Body of pancreas (tissue), 4 donors: ENCODE data around the gene DYNLL2. TPM values are rescaled to one million over a fixed set of nuclear protein-coding genes. Genes with fewer than 3 reads are reported as not detected.
"Not testable (repeated sequence)": the region's sequence is repeated elsewhere in the genome, so short reads cannot be mapped to it uniquely, and the experiment has no call there.

Source experiments
- ATAC-seq: fragments of 150-250 bp; one replicate; pipeline ENCODE4 v1.9.1; 2016
- DNase-seq, 4 donors: peaks; one replicate each; pipeline ENCODE4 v3.0.0-alpha.2; 2019
- H3K27ac ChIP-seq, 4 donors: fragments of 200-600 bp; sonication (generic); 1 replicate in 3 of 4; 2 replicates in 1 of 4; pipeline versions ENCODE4 v1.5.1 to v1.6.1; 2016 to 2019; ENCODE audit warnings: mild to moderate bottlenecking in 1 of 4, mixed read lengths in 1 of 4, moderate library complexity in 1 of 4
- H3K27me3 ChIP-seq, 2 donors: fragments of 200-600 bp; sonication (generic); one replicate each; pipeline ENCODE4 v1.6.0; 2016; ENCODE audit warnings: mild to moderate bottlenecking in 1 of 2
- H3K36me3 ChIP-seq, 2 donors: fragments of 200-600 bp; sonication (generic); replicated peaks in 1 of 2; 2 replicates each; pipeline ENCODE4 v1.5.1; 2016; ENCODE audit warnings: low read depth in 2 of 2; ENCODE audit not compliant: insufficient read depth in 1 of 2
- H3K4me1 ChIP-seq: fragments of 200-600 bp; sonication (generic); one replicate; pipeline ENCODE4 v1.6.0; 2016
- H3K4me3 ChIP-seq, 2 donors: fragments of 200-600 bp; sonication (generic); 1 replicate in 1 of 2; 2 replicates in 1 of 2; pipeline ENCODE4 v1.5.1; 2016 to 2019
- H3K9me3 ChIP-seq, 3 donors: fragments of 200-600 bp; sonication (generic); 1 replicate in 2 of 3; 2 replicates in 1 of 3; pipeline ENCODE4 v1.5.1; 2016
- POLR2A ChIP-seq, 3 donors: fragments of 450-650 bp; IDR thresholded peaks; one replicate each; pipeline ENCODE4 v1.6.1; 2016; ENCODE audit warnings: antibody characterized with exemption in 3 of 3, mild to moderate bottlenecking in 2 of 3
- WGBS, 2 donors: methylation state at CpG; one replicate each; pipeline ENCODE4 v1.1.5; 2017; 5-methylcytosine and 5-hydroxymethylcytosine counted together
- intact Hi-C: fragments of 100-400 bp; cut with DNase I; formaldehyde crosslinking; loops from one replicate; pipeline ENCODE4 v1.15.1; 2023
- total RNA-seq, 2 donors: library from RNA; depleted of rRNA; stranded (reverse); fragments of >200 nt; gene quantifications; one replicate each; pipeline ENCODE4 v1.1.0, GENCODE V29; 2016
- TF ChIP-seq, protein P1 (sequence below), 7 experiments: fragments of 450-650 bp in 4 of 7; fragments of 200-600 bp in 3 of 7; sonication (generic) in 3 of 7; IDR thresholded peaks; one replicate each; pipeline ENCODE4 v1.5.1; 2016 to 2019; ENCODE audit warnings: antibody characterized with exemption in 7 of 7

DYNLL2 gene
- total RNA-seq, 2 donors from 2014 or later = 10.6 to 14.5 TPM

DNA sequence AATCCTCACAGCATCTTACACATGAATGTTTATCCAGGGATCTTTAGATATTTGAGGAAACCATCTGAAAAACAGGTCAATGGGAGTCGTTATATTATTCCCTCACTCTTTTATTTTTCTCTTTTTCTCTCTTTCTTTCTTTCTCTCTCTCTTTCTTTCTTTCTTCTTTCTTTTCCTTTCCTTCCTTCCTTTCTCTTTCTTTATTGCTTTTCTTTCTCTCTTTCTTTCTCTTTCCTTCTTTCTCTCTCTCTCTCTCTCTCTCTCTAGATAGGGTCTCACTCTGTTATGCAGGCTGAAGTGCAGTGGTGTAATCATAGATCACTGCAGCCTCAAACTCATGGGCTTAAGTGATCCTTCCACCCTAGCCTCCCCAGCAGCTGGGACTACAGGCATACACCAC lies 44.6 kb downstream of the DYNLL2 start:
- ATAC-seq (no peak), DNase-seq (no peak)
- H3K4me1 ChIP-seq = no peaks in the 10 kb centered on the region
- H3K27ac ChIP-seq = no peak overlapping the region
- TF ChIP-seq, protein P1, sequence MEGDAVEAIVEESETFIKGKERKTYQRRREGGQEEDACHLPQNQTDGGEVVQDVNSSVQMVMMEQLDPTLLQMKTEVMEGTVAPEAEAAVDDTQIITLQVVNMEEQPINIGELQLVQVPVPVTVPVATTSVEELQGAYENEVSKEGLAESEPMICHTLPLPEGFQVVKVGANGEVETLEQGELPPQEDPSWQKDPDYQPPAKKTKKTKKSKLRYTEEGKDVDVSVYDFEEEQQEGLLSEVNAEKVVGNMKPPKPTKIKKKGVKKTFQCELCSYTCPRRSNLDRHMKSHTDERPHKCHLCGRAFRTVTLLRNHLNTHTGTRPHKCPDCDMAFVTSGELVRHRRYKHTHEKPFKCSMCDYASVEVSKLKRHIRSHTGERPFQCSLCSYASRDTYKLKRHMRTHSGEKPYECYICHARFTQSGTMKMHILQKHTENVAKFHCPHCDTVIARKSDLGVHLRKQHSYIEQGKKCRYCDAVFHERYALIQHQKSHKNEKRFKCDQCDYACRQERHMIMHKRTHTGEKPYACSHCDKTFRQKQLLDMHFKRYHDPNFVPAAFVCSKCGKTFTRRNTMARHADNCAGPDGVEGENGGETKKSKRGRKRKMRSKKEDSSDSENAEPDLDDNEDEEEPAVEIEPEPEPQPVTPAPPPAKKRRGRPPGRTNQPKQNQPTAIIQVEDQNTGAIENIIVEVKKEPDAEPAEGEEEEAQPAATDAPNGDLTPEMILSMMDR (IDR thresholded peaks at IDR 0.05) = no peak
- TF ChIP-seq POLR2A (IDR thresholded peaks at IDR 0.05) = no peak
- intact Hi-C loops = no loop called here
- no peaks in the 10 kb centered on the region for H3K27me3 ChIP-seq
- WGBS, 2 donors = 20 to 21% methylated on average over 1 of the region's 1 CpG
- no peaks in the 10 kb centered on the region for H3K9me3 ChIP-seq
- no peaks in the 10 kb centered on the region for H3K36me3 ChIP-seq
- no peak overlapping the region for H3K4me3 ChIP-seq

DNA sequence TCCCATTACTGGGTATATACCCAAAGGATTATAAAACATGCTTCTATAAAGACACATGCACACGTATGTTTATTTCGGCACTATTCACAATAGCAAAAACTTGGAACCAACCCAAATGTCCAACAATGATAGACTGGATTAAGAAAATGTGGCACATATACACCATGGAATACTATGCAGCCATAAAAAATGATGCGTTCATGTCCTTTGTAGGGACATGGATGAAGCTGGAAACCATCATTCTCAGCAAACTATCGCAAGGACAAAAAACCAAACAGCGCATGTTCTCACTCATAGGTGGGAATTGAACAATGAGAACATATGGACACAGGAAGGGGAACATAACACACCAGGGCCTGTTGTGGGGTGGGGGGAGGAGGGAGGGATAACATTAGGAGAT lies 49.5 kb downstream of the DYNLL2 start:
- H3K4me3 ChIP-seq, H3K9me3 ChIP-seq, H3K36me3 ChIP-seq, ATAC-seq, intact Hi-C loops, H3K27ac ChIP-seq, DNase-seq, H3K27me3 ChIP-seq, H3K4me1 ChIP-seq: not testable (repeated sequence)
- 88 to 91% methylated on average over 5 of the region's 5 CpGs for WGBS, 2 donors

DNA sequence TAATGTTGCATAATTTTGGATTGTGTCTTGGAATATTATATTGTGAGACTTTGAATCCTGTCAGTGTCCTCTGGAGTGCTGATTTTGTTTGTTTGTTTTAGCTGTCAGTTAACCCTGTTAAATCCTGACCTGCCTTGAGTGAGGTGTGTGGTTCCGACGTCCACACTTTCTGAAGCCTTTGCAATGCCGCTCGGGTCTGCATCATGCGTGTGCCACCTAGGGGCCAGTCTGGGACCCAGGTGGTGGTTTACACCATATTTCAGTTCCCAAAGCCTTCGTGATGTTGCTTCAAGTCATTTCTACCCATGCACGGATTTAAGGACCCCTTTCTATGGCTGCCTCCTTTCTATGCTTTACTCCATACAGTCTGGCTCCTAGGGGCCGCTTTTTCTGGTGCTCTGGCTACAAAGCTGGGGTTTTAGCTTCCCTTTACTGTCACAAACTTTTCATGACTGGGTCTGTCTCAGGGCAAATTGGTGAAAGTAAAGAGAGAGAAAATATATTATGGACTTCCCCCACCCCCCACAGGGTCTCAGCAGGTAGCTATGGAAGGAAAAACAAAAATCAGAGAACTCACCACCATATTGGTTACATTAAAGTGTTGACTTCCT lies 53.6 kb downstream of the DYNLL2 start:
- H3K9me3 ChIP-seq = no peaks in the 10 kb centered on the region
- ATAC-seq = no peak
- H3K27me3 ChIP-seq = peaks cover 0 to 7% of the 10 kb centered on the region in 2 donors
- TF ChIP-seq, protein P1 (IDR thresholded peaks at IDR 0.05) = peak in 4 of 7 experiments; percentile 20 to 44 (median 25)
- no peak for TF ChIP-seq POLR2A (IDR thresholded peaks at IDR 0.05)
- H3K4me1 ChIP-seq = no peaks in the 10 kb centered on the region
- peak in 1 of 4 donors; percentile 28 for DNase-seq
- WGBS, 2 donors = 8 to 17% methylated on average over 8 of the region's 8 CpGs
- H3K36me3 ChIP-seq = no peaks in the 10 kb centered on the region
- intact Hi-C loops = no loop called here
- no peak overlapping the region for H3K27ac ChIP-seq
- no peak overlapping the region for H3K4me3 ChIP-seq

DNA sequence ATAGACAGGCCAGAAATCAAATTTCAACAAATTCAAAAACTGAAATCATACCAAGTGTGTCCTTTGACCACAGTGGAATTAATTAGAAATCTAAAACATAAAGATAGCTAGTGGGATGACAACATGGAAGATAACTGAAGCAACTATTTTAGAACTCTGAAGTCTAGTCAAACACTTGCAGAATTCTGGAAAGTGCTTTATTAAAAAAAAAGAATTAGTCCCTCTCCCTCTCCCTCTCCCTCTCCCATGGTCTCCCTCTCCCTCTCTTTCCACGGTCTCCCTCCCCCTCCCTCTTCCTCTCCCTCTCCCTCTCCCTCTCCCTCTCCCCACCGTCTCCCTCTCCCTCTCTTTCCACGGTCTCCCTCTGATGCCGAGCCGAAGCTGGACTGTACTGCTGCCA lies 58.3 kb downstream of the DYNLL2 start:
- DNase-seq (no peak), ATAC-seq (no peak)
- peaks cover 0 to 6% (median 2%) of the 10 kb centered on the region in 3 donors for H3K9me3 ChIP-seq
- H3K27me3 ChIP-seq = peaks cover 0 to 3% of the 10 kb centered on the region in 2 donors
- TF ChIP-seq POLR2A (IDR thresholded peaks at IDR 0.05) = no peak
- TF ChIP-seq, protein P1 (IDR thresholded peaks at IDR 0.05) = no peak
- intact Hi-C loops = no loop called here
- no peaks in the 10 kb centered on the region for H3K4me1 ChIP-seq
- H3K36me3 ChIP-seq = no peaks in the 10 kb centered on the region
- 79 to 87% methylated on average over 3 to 5 of the region's 5 CpGs for WGBS, 2 donors
- H3K4me3 ChIP-seq = no peak overlapping the region
- no peak overlapping the region for H3K27ac ChIP-seq

DNA sequence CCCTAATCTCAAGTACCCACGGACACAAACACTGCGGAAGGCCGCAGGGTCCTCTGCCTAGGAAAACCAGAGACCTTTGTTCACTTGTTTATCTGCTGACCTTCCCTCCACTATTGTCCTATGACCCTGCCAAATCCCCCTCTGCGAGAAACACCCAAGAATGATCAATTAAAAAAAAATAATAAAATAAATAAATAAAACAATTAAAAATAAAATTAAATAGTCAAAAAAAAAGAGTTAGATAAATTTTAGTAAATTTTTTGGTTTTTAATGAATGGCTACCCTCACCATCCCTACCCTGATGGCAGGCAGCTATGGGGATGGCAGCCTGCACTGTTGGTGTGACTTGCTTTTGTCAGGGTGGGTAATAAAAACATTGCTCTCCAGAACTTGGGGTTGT lies 60.1 kb downstream of the DYNLL2 start:
- H3K9me3 ChIP-seq, DNase-seq, ATAC-seq, intact Hi-C loops, H3K27me3 ChIP-seq, H3K27ac ChIP-seq, H3K36me3 ChIP-seq, H3K4me3 ChIP-seq, H3K4me1 ChIP-seq: not testable (repeated sequence)
- 77 to 82% methylated on average over 4 of the region's 4 CpGs for WGBS, 2 donors

DNA sequence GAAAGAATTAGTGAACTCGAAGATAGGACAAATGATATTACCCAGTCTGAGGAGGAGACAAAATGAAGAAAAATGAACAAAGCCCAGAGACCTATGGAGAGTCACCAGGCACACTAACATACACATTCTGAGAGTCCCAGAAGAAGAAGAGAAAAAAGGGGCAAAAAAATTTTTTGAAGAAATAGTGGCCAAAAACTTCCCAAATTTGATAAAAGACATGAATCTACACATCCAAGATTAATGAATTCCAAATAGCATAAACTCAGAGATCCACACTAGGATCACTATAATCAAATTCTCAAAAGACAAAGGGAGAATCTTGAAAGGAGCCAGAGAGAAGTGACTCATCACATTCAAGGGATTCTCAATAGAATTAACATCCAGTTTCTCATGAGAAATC lies 61.6 kb downstream of the DYNLL2 start:
- H3K9me3 ChIP-seq = peaks cover 0 to 6% (median 2%) of the 10 kb centered on the region in 3 donors
- no peaks in the 10 kb centered on the region for H3K36me3 ChIP-seq
- no peak overlapping the region for H3K4me3 ChIP-seq
- ATAC-seq = no peak
- TF ChIP-seq, protein P1 (IDR thresholded peaks at IDR 0.05) = no peak
- no peak for TF ChIP-seq POLR2A (IDR thresholded peaks at IDR 0.05)
- 47 to 52% methylated on average over 1 of the region's 1 CpG for WGBS, 2 donors
- H3K4me1 ChIP-seq = no peaks in the 10 kb centered on the region
- intact Hi-C loops = no loop called here
- no peak for DNase-seq
- H3K27me3 ChIP-seq = no peaks in the 10 kb centered on the region
- no peak overlapping the region for H3K27ac ChIP-seq
